Testis (tissue), 3 donors: ENCODE results near the gene SPAAR. TPM values are rescaled to one million over a fixed set of nuclear protein-coding genes. Genes with fewer than 3 reads are reported as not detected.

Source experiments
- DNase-seq: peaks from one replicate; pipeline ENCODE4 v3.0.0-alpha.2; 2019
- H3K27ac ChIP-seq, 2 donors: fragments of 200-600 bp; sonication (generic); one replicate each; pipeline ENCODE4 v1.5.1; 2019
- H3K27me3 ChIP-seq: fragments of 200-600 bp; sonication (generic); one replicate; pipeline ENCODE4 v1.5.1; 2019
- H3K36me3 ChIP-seq: fragments of 200-600 bp; sonication (generic); one replicate; pipeline ENCODE4 v1.5.1; 2017; ENCODE audit warnings: low read depth; ENCODE audit errors: missing control alignments
- H3K4me1 ChIP-seq: fragments of 200-600 bp; sonication (generic); one replicate; pipeline ENCODE4 v1.5.1; 2019
- H3K4me3 ChIP-seq, 2 donors: fragments of 200-600 bp; sonication (generic); one replicate each; pipeline ENCODE4 v1.5.1; 2017 to 2019
- H3K9me3 ChIP-seq: fragments of 200-600 bp; sonication (generic); one replicate; pipeline ENCODE4 v1.5.1; 2017
- POLR2A ChIP-seq: fragments of 450-650 bp; IDR thresholded peaks from one replicate; pipeline ENCODE4 v1.6.1; 2017; ENCODE audit warnings: antibody characterized with exemption, mild to moderate bottlenecking, moderate library complexity
- WGBS, 2 donors: methylation state at CpG; one replicate each; pipeline ENCODE4 v1.1.5; 2018; 5-methylcytosine and 5-hydroxymethylcytosine counted together
- intact Hi-C: fragments of 100-400 bp; cut with DNase I; formaldehyde crosslinking; loops from one replicate; pipeline ENCODE4 v1.15.1; 2023; ENCODE audit warnings: low total_unique reads
- polyA plus RNA-seq: library from polyadenylated mRNA; stranded (reverse); fragments of 350-450 nt; fragmentation: Illumina TruSeq; extraction: RNeasy Lipid Tissue Mini Kit (QIAGEN cat#74804); gene quantifications from one replicate; pipeline ENCODE4 v1.2.3, GENCODE V29; 2014; ENCODE audit warnings: low read depth, low replicate concordance; ENCODE audit not compliant: insufficient read depth
- total RNA-seq, 2 donors: library from RNA; depleted of rRNA; stranded (reverse); fragments of >200 nt; gene quantifications; one replicate each; pipeline ENCODE4 v1.2.3, GENCODE V29; 2016
- TF ChIP-seq, protein P1 (sequence below), 3 experiments: fragments of 450-650 bp in 2 of 3; fragments of 200-600 bp in 1 of 3; sonication (generic) in 1 of 3; IDR thresholded peaks; one replicate each; pipeline ENCODE4 v1.5.1; 2016 to 2019; ENCODE audit warnings: antibody characterized with exemption in 3 of 3, mild to moderate bottlenecking in 2 of 3, moderate library complexity in 1 of 3

The SPAAR gene
- total and polyA plus RNA-seq, 3 donors from 2014 or later: 15.0 to 69.8 (median 56.9) TPM

DNA sequence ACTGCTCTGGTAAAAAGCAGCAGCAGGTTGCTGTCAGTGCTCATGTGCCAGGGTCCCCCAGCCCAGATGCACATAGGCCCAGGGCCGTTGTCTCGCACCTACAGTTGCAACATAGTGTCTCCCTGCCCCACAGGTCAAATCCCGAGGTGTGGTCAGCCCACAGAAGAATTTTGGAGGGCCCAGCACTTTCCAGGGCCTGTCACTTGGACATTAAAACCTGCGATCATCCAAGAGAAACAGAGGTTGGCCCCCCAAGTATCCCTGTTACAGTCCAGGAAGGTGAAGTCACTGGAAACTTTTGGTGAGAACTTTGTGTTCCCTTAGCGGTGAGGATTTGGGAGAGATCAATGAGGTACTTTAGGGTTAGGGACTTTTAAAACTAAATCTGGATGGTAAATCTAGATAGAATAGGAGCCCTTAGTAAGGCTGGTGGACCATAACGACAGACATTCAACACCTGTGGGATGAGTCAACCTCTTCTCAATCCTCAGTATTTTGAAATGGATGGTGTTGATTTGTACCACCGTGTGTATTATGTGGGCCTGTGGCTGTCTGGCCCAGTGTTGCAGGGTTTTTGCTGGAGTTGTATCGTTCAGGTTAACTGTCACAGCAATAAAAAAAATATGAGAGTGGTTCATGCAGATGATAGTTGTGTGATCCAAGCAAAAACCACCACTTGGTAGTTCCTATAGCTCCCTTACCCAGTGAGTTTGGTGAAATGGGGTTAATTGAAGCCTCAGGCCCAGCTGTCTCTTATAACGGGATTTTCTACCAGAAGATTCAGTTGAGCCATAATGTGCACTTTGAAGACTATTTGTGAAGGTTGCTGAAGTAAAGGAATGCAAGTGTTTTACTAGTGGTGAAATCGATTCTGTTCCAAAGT, 29.4 kb downstream of the SPAAR start:
- intact Hi-C loops: no loop called here
- no peaks in the 10 kb centered on the region for H3K36me3 ChIP-seq
- no peaks in the 10 kb centered on the region for H3K27me3 ChIP-seq
- no peak overlapping the region for H3K4me3 ChIP-seq
- TF ChIP-seq, protein P1, sequence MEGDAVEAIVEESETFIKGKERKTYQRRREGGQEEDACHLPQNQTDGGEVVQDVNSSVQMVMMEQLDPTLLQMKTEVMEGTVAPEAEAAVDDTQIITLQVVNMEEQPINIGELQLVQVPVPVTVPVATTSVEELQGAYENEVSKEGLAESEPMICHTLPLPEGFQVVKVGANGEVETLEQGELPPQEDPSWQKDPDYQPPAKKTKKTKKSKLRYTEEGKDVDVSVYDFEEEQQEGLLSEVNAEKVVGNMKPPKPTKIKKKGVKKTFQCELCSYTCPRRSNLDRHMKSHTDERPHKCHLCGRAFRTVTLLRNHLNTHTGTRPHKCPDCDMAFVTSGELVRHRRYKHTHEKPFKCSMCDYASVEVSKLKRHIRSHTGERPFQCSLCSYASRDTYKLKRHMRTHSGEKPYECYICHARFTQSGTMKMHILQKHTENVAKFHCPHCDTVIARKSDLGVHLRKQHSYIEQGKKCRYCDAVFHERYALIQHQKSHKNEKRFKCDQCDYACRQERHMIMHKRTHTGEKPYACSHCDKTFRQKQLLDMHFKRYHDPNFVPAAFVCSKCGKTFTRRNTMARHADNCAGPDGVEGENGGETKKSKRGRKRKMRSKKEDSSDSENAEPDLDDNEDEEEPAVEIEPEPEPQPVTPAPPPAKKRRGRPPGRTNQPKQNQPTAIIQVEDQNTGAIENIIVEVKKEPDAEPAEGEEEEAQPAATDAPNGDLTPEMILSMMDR (IDR thresholded peaks at IDR 0.05): no peak
- TF ChIP-seq POLR2A: no peak
- 74 to 79% methylated on average over 8 to 10 of the region's 10 CpGs for WGBS, 2 donors
- H3K27ac ChIP-seq: no peak overlapping the region
- no peaks in the 10 kb centered on the region for H3K9me3 ChIP-seq
- H3K4me1 ChIP-seq: no peaks in the 10 kb centered on the region
- DNase-seq: no peak

DNA sequence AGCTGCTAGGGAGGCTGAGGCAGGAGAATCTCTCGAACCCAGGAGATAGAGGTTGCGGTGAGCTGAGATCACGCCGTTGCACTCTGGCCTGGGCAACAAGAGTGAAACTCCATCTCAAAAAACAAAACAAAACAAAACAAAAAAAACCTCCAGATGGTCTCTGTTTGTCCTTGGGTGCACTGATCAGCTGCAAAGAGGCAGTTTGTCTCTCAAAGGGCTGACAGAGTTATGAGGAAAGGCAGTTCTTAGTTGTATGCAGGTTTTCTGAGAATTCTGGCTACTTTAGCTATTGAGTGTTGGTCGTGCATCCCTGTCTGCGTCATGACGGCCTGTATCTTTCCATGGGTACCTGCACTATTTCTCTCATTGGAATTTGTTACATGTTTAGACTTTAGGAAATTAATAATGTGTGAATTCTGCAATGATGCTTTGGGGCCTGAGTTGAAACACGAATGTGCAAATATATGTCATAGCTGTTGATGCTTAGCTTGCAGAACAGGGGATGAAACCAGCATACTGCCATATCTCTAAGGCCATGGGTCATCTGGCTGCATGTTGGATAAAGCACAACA, 30.5 kb downstream of the SPAAR start:
- Histone ChIP-seq H3K36me3 (no peaks in the 10 kb centered on the region), H3K27ac (no peak overlapping the region), H3K4me3 (no peak overlapping the region), H3K27me3 (no peaks in the 10 kb centered on the region), H3K4me1 (no peaks in the 10 kb centered on the region), H3K9me3 (no peaks in the 10 kb centered on the region)
- DNase-seq: no peak
- no peak for TF ChIP-seq POLR2A
- TF ChIP-seq, protein P1 (IDR thresholded peaks at IDR 0.05): no peak
- intact Hi-C loops: no loop called here
- 90 to 92% methylated on average over 8 of the region's 8 CpGs for WGBS, 2 donors

DNA sequence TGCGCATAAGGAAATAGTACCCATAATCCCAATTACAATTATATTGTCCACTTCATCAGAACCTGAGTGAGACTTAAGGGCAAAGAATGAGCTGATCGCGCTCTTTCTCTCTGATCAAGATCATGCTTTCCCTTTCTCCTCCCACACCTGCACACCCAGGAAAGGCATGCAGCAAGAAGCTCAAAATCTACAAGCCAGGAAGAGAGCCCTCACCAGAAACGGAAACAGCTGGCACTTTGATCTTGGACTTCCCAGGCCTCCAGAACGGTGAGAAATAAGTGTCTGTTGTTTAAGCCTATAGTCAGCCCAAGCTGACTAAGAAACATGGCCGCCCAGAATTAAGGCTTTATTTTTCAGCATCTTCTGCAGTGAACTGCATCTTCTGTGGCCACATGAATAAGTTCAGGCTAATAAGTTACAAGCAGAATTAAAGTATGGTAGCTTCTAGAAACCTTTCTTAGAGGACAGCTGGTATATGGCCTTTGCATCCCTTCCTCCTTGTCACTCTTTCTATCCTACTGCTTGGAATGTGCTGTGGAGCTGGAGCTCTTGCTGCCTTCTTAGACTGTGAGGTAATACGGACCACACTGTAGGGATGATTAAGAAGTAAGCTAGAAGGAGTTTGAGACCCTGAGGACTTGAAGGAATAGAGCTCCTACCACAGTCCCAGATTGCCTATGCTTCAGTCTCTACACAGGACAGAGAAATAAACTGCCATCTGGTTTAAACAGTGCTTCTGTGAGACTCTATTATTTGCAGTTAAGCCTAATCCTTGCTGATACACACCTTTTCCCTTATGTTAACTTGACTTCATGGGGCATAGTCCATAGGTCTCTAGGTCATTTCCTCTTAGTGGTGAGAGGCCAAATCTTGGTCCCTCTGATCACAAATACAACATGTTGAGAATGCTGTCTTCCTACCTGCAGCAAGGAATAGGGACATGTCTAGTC, 31.4 kb downstream of the SPAAR start:
- no peak for DNase-seq
- Histone ChIP-seq H3K27me3 (no peaks in the 10 kb centered on the region), H3K36me3 (no peaks in the 10 kb centered on the region), H3K4me3 (no peak overlapping the region), H3K9me3 (no peaks in the 10 kb centered on the region), H3K27ac (no peak overlapping the region), H3K4me1 (peaks cover 5% of the 10 kb centered on the region)
- intact Hi-C loops: no loop called here
- WGBS, 2 donors: 79 to 82% methylated on average over 7 of the region's 7 CpGs
- TF ChIP-seq POLR2A: no peak
- TF ChIP-seq, protein P1 (IDR thresholded peaks at IDR 0.05): no peak

DNA sequence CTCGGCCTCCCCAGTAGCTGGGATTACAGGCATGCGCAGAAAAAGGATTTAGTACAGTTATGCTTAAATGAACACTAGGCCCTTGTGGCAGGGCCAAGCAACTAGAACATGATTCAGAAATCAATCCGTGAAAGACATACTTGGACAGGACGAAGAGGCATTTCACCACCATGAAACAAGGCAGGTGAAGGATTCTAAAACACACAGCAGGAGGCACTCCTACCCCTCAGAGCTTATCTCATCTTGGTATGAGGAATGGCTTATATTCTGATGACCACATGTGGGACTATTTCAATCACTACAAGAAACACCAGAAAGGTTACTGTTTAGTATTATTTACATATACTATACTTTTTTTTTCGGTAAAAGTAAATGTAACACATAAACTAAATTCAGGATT, 33.0 kb downstream of the SPAAR start:
- Histone ChIP-seq H3K27me3 (no peaks in the 10 kb centered on the region), H3K4me3 (no peak overlapping the region), H3K4me1 (peaks cover 5% of the 10 kb centered on the region), H3K27ac (no peak overlapping the region), H3K36me3 (no peaks in the 10 kb centered on the region), H3K9me3 (no peaks in the 10 kb centered on the region)
- intact Hi-C loops: no loop called here
- DNase-seq: no peak
- WGBS, 2 donors: 92 to 98% methylated on average over 5 of the region's 5 CpGs
- TF ChIP-seq, protein P1 (IDR thresholded peaks at IDR 0.05): no peak
- TF ChIP-seq POLR2A: no peak
